Spinal cord (tissue), 10 donors: ENCODE data around the gene GSK3B. TPM values are rescaled to one million over a fixed set of nuclear protein-coding genes. Genes with fewer than 3 reads are reported as not detected.

Experiments used
- DNase-seq, 6 donors: peaks; one replicate each; pipeline versions ENCODE4 v3.0.0 to v3.0.0-alpha.2; 2013 to 2015; ENCODE audit warnings: low spot score in 6 of 6, low read depth in 4 of 6
- H3K27ac ChIP-seq: one replicate; pipeline ENCODE4 v1.5.1; 2013; ENCODE audit warnings: low read depth, low read length, control low read depth
- H3K27me3 ChIP-seq: one replicate; pipeline ENCODE4 v1.6.1; 2013; ENCODE audit warnings: low read length; ENCODE audit not compliant: control insufficient read depth, insufficient read depth
- H3K36me3 ChIP-seq: one replicate; pipeline ENCODE4 v1.6.1; 2013; ENCODE audit warnings: low read length; ENCODE audit not compliant: control insufficient read depth, insufficient read depth
- H3K4me1 ChIP-seq: one replicate; pipeline ENCODE4 v1.6.1; 2013; ENCODE audit warnings: low read length; ENCODE audit not compliant: control insufficient read depth, insufficient read depth
- H3K4me3 ChIP-seq: one replicate; pipeline ENCODE4 v1.5.1; 2013; ENCODE audit warnings: low read depth, low read length, control low read depth
- H3K9me3 ChIP-seq: one replicate; pipeline ENCODE4 v1.6.1; 2013; ENCODE audit warnings: low read length; ENCODE audit not compliant: control insufficient read depth, insufficient read depth
- WGBS: methylation state at CpG from one replicate; pipeline ENCODE4 v1.1.5; 2013; ENCODE audit warnings: missing lambda C conversion rate; ENCODE audit not compliant: insufficient coverage; 5-methylcytosine and 5-hydroxymethylcytosine counted together
- polyA plus RNA-seq, 2 donors: library from polyadenylated mRNA; unstranded; fragments of 120-200 nt; gene quantifications; one replicate each; pipeline ENCODE4 v1.2.1, GENCODE V29; 2013; ENCODE audit not compliant: insufficient read length in 2 of 2
- total RNA-seq, 2 donors: library from RNA; depleted of rRNA in 1 of 2; stranded (reverse); fragments of 120-200 nt in 1 of 2; fragments of >200 nt in 1 of 2; gene quantifications; one replicate each; pipeline versions ENCODE4 v1.2.3 to v1.2.4, GENCODE V29; 2013 to 2014
- donor health status: healthy.

The GSK3B gene
- total and polyA plus RNA-seq, 4 donors = 53.3 to 113 (median 73.1) TPM

DNA sequence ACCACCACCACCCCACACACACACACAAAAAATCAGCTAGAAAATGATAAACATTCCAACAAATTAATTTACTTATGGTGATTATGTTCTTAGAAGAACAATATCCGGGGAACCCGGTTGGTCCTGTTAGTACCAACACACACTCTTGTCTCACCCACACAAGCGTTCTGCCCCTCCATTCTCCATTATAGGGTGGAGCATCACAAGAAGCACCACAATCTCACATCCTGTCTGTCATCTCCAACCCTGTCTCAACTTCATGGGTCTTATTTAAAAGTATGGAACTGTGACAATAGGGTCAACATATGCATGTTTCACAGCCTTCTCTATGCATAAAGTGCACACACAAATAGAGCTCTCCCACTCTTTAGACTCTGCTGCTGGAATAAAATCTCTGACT is 5.6 kb downstream of the GSK3B start:
- Histone ChIP-seq H3K36me3 (no peaks in the 10 kb centered on the region), H3K27ac (no peak overlapping the region), H3K4me3 (no peak overlapping the region), H3K27me3 (no peaks in the 10 kb centered on the region), H3K9me3 (no peaks in the 10 kb centered on the region), H3K4me1 (no peaks in the 10 kb centered on the region)
- 100% methylated on average over 1 of the region's 3 CpGs for WGBS
- no peak for DNase-seq

DNA sequence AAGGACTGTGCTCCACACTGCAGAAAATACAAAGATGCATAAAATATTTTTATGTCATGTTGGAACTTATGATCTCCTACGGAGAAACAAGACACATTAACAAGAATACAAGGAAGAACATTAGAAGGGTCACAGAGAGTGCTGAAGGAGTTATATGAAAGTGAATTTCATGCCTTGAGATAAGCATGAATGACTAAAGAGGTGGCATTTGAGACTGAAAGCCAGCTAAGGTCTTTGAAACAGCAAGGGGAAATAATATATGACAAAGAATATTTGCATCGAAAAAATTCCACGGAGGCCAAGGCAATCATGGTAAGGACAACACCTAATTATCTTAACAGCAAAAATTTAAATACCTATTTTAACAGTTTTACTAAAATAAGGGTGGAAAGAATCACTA is 12.5 kb downstream of the GSK3B start:
- Histone ChIP-seq H3K36me3 (no peaks in the 10 kb centered on the region), H3K27ac (no peak overlapping the region), H3K4me1 (no peaks in the 10 kb centered on the region), H3K27me3 (no peaks in the 10 kb centered on the region), H3K9me3 (no peaks in the 10 kb centered on the region), H3K4me3 (no peak overlapping the region)
- no CpG with 5 or more reads among the region's 3 CpGs for WGBS
- no peak for DNase-seq

DNA sequence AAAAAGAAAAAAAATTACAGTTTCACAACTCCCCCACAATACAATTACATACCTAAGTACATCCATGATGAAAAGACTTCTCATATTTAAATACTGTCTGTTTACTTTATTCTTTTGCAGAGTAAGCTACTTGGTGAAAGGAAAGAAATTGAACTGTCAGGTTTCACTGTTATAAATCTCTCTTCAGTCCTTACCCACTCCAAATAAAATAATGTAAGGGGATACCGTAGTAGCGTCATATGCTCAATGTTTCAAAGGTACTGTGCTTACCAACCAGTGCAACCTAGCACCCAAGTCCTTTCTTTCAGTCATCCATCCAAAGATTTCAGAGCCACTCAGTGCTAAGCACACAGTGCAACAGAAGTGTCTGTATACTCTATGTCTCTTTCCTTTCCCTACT is 13.4 kb downstream of the GSK3B start:
- H3K4me1 ChIP-seq = no peaks in the 10 kb centered on the region
- H3K9me3 ChIP-seq = no peaks in the 10 kb centered on the region
- no peak overlapping the region for H3K4me3 ChIP-seq
- no peak overlapping the region for H3K27ac ChIP-seq
- no peaks in the 10 kb centered on the region for H3K36me3 ChIP-seq
- WGBS = 93% methylated on average over 2 of the region's 2 CpGs
- no peak for DNase-seq
- H3K27me3 ChIP-seq = no peaks in the 10 kb centered on the region

DNA sequence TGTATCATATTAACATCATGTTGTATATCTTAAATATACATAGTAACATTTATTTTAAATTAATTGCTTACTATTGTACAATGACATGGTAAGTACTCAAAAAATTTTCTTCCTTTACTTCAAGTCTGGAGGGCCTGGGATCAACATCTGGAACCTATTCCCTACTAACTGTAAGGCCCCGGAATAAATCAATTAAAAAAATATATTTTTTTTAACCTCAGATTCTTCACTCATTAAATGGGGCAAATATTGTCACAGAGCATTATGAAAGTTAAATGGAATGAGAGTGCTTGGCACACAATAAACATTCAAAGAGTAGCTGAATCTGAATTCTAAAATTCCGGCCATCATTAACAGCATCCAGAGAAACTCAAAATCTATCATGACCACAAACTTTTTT is 16.5 kb downstream of the GSK3B start:
- Histone ChIP-seq H3K36me3 (no peaks in the 10 kb centered on the region), H3K4me3 (no peak overlapping the region), H3K27me3 (no peaks in the 10 kb centered on the region), H3K27ac (no peak overlapping the region), H3K4me1 (no peaks in the 10 kb centered on the region), H3K9me3 (no peaks in the 10 kb centered on the region)
- WGBS = 91% methylated on average over 1 of the region's 2 CpGs
- no peak for DNase-seq

DNA sequence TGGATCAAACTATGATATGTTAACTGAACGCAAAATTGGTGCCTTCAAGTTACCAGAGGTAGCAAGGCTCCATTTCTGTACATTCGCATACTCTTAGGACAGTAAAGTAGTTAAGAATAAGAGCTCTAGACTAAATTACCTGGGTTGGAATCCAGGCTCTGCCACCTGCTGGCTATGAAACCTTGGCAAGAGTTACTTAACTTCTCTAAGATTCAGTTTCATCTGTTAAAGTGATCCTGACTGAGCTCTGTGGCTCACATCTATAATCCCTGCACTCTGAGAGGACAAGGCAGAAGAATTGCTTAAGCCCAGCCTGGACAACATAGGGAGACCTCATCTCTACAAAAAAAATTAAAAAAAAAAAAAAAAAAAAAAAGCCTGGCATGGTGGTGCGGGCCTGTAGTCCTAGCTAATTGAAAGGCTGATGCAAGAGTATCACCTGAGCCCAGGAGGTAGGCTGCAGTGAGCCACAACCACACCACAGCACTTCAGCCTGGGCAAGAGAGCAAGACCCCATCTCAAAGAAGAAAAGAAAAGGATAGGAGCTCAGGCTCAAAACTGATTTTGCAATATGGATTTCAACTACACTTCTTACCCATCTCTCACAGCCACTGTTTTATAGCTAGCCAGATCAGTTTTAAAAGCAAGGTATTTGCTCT is 21.3 kb downstream of the GSK3B start:
- WGBS = 100% methylated on average over 1 of the region's 3 CpGs
- Histone ChIP-seq H3K9me3 (no peaks in the 10 kb centered on the region), H3K4me1 (no peaks in the 10 kb centered on the region), H3K4me3 (no peak overlapping the region), H3K27me3 (no peaks in the 10 kb centered on the region), H3K27ac (no peak overlapping the region), H3K36me3 (no peaks in the 10 kb centered on the region)
- DNase-seq = no peak

DNA sequence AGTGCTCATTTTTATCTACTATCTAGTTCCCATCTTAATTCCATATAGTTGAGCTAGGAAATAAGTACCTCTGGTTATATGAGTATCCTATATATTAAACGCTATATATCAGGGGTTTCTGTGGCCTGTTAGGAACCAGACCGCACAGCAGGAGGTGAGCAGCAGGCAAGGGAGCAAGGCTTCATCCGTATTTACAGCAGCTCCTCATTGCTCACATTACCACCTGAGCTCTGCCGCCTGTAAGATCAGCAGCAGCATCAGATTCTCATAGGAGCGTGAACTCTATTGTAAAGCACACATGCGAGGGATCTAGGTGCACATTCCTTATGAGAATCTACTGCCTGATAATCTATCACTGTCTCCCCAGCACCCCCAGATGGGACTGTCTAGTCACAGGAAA is 23.0 kb downstream of the GSK3B start:
- 62% methylated on average over 3 of the region's 6 CpGs for WGBS
- Histone ChIP-seq H3K36me3 (no peaks in the 10 kb centered on the region), H3K4me3 (no peak overlapping the region), H3K9me3 (no peaks in the 10 kb centered on the region), H3K4me1 (no peaks in the 10 kb centered on the region), H3K27me3 (no peaks in the 10 kb centered on the region), H3K27ac (no peak overlapping the region)
- DNase-seq = no peak

DNA sequence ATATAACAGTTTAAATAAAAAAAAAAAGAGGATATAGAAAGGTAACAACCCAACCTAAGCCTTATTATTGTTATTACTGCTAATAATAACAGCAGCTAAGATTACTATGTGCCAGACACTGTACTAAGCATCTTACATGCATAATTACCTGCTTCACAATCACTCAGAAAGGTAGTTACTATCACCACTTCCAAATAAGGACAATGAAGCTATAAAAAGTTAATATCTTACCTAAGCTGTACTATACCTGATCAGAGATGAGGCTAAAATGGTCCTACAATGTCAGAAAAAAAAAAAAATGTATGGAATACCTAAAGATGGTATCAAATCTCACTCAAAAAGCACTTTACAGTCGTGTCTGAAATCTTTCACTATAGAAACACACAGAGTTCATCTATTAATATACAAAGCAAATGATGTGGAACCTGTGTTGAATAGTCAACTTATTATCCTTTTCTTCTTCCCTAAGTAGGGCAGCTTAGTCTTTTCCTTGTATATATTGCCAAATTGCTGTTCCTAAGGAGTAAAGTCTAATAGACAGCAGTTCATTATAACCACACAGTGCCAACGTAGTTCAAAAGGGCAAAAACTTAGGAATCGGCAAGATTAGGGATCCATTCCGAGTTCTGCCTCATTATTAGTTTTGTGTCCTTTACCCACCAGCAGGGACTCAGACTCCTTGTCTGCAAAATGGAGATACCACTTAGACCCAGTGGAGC is 23.8 kb downstream of the GSK3B start:
- Histone ChIP-seq H3K27me3 (no peaks in the 10 kb centered on the region), H3K9me3 (no peaks in the 10 kb centered on the region), H3K4me1 (no peaks in the 10 kb centered on the region), H3K27ac (no peak overlapping the region), H3K4me3 (no peak overlapping the region), H3K36me3 (no peaks in the 10 kb centered on the region)
- DNase-seq = no peak
- WGBS = 71% methylated on average over 3 of the region's 4 CpGs

DNA sequence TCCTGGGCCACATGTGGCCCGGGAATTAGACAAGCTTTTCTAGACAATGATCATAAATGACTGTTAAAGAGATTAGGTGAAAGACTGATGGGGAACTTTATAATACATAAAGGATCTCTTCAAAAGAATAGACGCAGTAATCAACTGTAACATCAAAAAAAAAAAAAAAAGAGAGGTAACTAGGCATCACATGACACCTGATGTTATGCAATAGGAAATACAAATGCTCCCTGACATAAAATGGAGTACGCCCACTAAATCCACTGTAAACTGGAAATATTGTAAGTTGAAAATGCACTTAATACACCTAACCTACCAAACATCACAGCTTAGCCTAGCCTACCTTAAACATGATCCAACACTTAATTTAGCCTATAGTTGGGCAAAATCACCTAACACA is 27.2 kb downstream of the GSK3B start:
- WGBS = no CpG with 5 or more reads among the region's 3 CpGs

DNA sequence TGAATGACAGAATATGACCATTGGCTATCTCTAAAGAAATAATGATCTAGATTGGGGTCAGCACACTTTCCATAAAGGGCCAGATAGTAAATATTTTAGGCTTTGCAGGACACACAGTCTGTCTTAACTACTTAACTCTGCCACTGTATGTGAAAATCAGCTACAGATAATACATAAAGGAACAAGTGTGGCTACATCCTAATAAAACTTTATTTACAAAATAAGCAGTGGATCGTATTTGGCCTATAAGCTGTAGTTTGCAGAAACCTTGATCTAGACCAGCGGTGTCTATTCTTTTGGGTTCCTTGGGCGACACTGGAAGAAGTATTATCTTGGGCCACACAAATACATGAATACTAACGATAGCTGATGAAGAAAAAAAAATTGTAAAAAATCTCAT is 27.6 kb downstream of the GSK3B start:
- Histone ChIP-seq H3K4me3 (no peak overlapping the region), H3K27me3 (no peaks in the 10 kb centered on the region), H3K36me3 (no peaks in the 10 kb centered on the region), H3K27ac (no peak overlapping the region), H3K9me3 (no peaks in the 10 kb centered on the region), H3K4me1 (no peaks in the 10 kb centered on the region)
- no CpG with 5 or more reads among the region's 4 CpGs for WGBS
- no peak for DNase-seq

More for the DNA sequence above, 27.2 kb downstream of the GSK3B start:
- Histone ChIP-seq H3K36me3 (no peaks in the 10 kb centered on the region), H3K9me3 (no peaks in the 10 kb centered on the region), H3K4me1 (no peaks in the 10 kb centered on the region), H3K27ac (no peak overlapping the region), H3K27me3 (no peaks in the 10 kb centered on the region), H3K4me3 (no peak overlapping the region)
- DNase-seq = no peak

DNA sequence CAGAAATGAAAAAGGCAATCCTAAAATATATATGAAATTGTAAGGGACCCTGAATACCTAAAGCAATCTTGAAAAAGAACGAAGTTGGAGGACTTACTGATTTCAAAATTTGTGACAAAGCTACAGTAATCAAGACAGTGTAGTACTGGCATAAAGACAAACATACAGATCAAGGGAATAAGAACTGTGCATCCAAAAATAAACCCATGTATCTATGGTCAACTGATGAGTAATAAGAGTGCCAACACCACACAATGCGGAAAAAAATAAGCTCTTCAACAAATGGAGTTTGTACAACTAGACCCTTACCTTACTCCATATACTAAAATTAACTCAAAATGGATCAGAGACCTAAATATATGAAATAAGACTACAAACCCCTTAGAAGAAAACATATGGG is 29.6 kb downstream of the GSK3B start:
- DNase-seq = no peak
- H3K27me3 ChIP-seq = no peaks in the 10 kb centered on the region
- no CpG with 5 or more reads among the region's 2 CpGs for WGBS
- H3K36me3 ChIP-seq = no peaks in the 10 kb centered on the region
- H3K9me3 ChIP-seq = no peaks in the 10 kb centered on the region
- H3K4me3 ChIP-seq = no peak overlapping the region
- no peak overlapping the region for H3K27ac ChIP-seq
- peaks cover 4% of the 10 kb centered on the region for H3K4me1 ChIP-seq
